OCI-LY3 (cell line): ENCODE measurements around the gene MIPOL1.
"Not testable (repeated sequence)": the region's sequence is repeated elsewhere in the genome, so short reads cannot be mapped to it uniquely, and the experiment has no call there.

Experiments
- H2AFZ ChIP-seq: fragments of 200-600, 300-600 bp; shearing (Covaris generic); 2 replicates; pipeline ENCODE4 v1.6.0; 2014; ENCODE audit warnings: antibody characterized with exemption, low read depth, low read length
- H3K27ac ChIP-seq: fragments of 200-600, 300-600 bp; sonication (generic); 2 replicates; pipeline ENCODE4 v1.5.1; 2014; ENCODE audit warnings: mild to moderate bottlenecking, low read length, moderate library complexity, mixed read lengths
- H3K27me3 ChIP-seq: fragments of 200-600, 300-600 bp; sonication (generic); 2 replicates; pipeline ENCODE4 v1.6.1; 2014; ENCODE audit warnings: low read depth, low read length, mixed read lengths
- H3K36me3 ChIP-seq: fragments of 200-600, 300-600 bp; sonication (generic); replicated peaks from 2 replicates; pipeline ENCODE3; 2014; ENCODE audit warnings: low read depth, low read length, mixed read lengths
- H3K4me1 ChIP-seq: fragments of 300-600, 200-600 bp; sonication (generic); 2 replicates; pipeline ENCODE4 v1.6.1; 2014; ENCODE audit warnings: low read length, mixed read lengths
- H3K4me2 ChIP-seq: fragments of 200-600, 300-600 bp; sonication (generic); 2 replicates; pipeline ENCODE4 v1.6.1; 2014; ENCODE audit warnings: low read length, mixed read lengths
- H3K4me3 ChIP-seq: fragments of 300-600, 200-600 bp; sonication (generic); 2 replicates; pipeline ENCODE4 v1.5.1; 2014; ENCODE audit warnings: antibody characterized with exemption, mild to moderate bottlenecking, low read length, moderate library complexity
- H3K79me2 ChIP-seq: fragments of 300-600, 200-600 bp; shearing (Covaris generic); 2 replicates; pipeline ENCODE4 v1.6.1; 2014; ENCODE audit warnings: mild to moderate bottlenecking, low read length, mixed read lengths
- H3K9ac ChIP-seq: fragments of 300-600, 200-600 bp; shearing (Covaris generic); 2 replicates; pipeline ENCODE4 v1.6.0; 2014; ENCODE audit warnings: mild to moderate bottlenecking, low read length, moderate library complexity
- H3K9me3 ChIP-seq: fragments of 200-600, 300-600 bp; shearing (Covaris generic); 2 replicates; pipeline ENCODE4 v1.6.1; 2014; ENCODE audit warnings: low read length, mixed read lengths; ENCODE audit not compliant: insufficient read depth
- H4K20me1 ChIP-seq: fragments of 200-600, 300-600 bp; sonication (generic); 2 replicates; pipeline ENCODE4 v1.6.1; 2016; ENCODE audit warnings: low read length, mixed read lengths; ENCODE audit not compliant: insufficient read depth
- CTCF ChIP-seq: fragments of 200-600, 300-600 bp; sonication (generic); IDR thresholded peaks from 2 replicates; pipeline ENCODE4 v1.5.1; 2014; ENCODE audit warnings: antibody characterized with exemption, low read length, low read depth
- EZH2phosphoT487 ChIP-seq: fragments of 200-600 bp; shearing (Covaris generic); IDR thresholded peaks from 2 replicates; pipeline ENCODE4 v1.6.1; 2018; ENCODE audit warnings: antibody characterized with exemption, mixed run types, low read depth

MIPOL1 gene

GRCh38 chr14:37285220-37285619, 87.5 kb downstream of the MIPOL1 start:
- no peaks in the 10 kb centered on the region for H3K79me2 ChIP-seq
- no peaks in the 10 kb centered on the region for H4K20me1 ChIP-seq
- no peak overlapping the region for H3K4me2 ChIP-seq
- no peaks in the 10 kb centered on the region for H3K27me3 ChIP-seq
- H3K9me3 ChIP-seq = no peaks in the 10 kb centered on the region
- no peak overlapping the region for H2AFZ ChIP-seq
- H3K9ac ChIP-seq = no peak overlapping the region
- no peak for TF ChIP-seq CTCF
- no peak for TF ChIP-seq EZH2phosphoT487
- H3K4me3 ChIP-seq = no peak overlapping the region
- no peaks in the 10 kb centered on the region for H3K36me3 ChIP-seq
- H3K4me1 ChIP-seq = no peaks in the 10 kb centered on the region
- H3K27ac ChIP-seq = no peak overlapping the region

DNA sequence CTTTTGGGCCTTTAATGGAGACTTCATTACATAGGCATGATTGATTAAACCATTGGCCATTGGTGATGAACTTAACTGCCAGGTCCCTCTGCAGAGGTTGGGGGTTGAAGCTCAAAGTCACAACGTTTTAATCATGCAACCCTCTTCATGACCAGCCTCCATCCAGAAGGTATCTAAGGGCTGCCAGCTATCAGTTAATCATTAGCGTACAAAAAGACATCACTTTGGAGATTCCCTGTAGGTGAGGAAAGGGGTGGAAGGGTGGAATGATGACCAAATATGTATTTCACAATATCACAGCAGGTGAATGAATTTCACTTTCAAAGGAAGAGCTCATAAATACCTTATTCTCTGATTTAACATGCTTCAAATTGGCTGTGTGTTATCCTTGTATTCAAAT, 92.0 kb downstream of the MIPOL1 start:
- no peaks in the 10 kb centered on the region for H3K79me2 ChIP-seq
- no peaks in the 10 kb centered on the region for H3K4me1 ChIP-seq
- TF ChIP-seq EZH2phosphoT487 = no peak
- no peak for TF ChIP-seq CTCF
- no peaks in the 10 kb centered on the region for H4K20me1 ChIP-seq
- no peaks in the 10 kb centered on the region for H3K27me3 ChIP-seq
- H3K36me3 ChIP-seq = no peaks in the 10 kb centered on the region
- no peak overlapping the region for H3K9ac ChIP-seq
- H3K9me3 ChIP-seq = no peaks in the 10 kb centered on the region
- no peak overlapping the region for H3K27ac ChIP-seq
- no peak overlapping the region for H3K4me3 ChIP-seq
- no peak overlapping the region for H3K4me2 ChIP-seq
- no peak overlapping the region for H2AFZ ChIP-seq

GRCh38 chr14:37295262-37295661, 97.5 kb downstream of the MIPOL1 start:
- H4K20me1 ChIP-seq, H3K9me3 ChIP-seq, H3K36me3 ChIP-seq, H3K4me1 ChIP-seq, H3K27ac ChIP-seq, H3K4me3 ChIP-seq, H2AFZ ChIP-seq, H3K4me2 ChIP-seq, H3K27me3 ChIP-seq, H3K79me2 ChIP-seq, H3K9ac ChIP-seq: not testable (repeated sequence)

GRCh38 chr14:37311252-37311651, 113.5 kb downstream of the MIPOL1 start:
- Histone ChIP-seq H3K36me3 (no peaks in the 10 kb centered on the region), H3K4me3 (no peak overlapping the region), H2AFZ (no peak overlapping the region), H3K4me2 (no peak overlapping the region), H4K20me1 (no peaks in the 10 kb centered on the region), H3K9ac (no peak overlapping the region), H3K9me3 (no peaks in the 10 kb centered on the region), H3K79me2 (no peaks in the 10 kb centered on the region), H3K27me3 (no peaks in the 10 kb centered on the region), H3K27ac (no peak overlapping the region), H3K4me1 (no peaks in the 10 kb centered on the region)
- TF ChIP-seq CTCF = no peak
- no peak for TF ChIP-seq EZH2phosphoT487

- no peaks in the 10 kb centered on the region for H3K27me3 ChIP-seq
- TF ChIP-seq EZH2phosphoT487 = no peak
- no peaks in the 10 kb centered on the region for H3K4me1 ChIP-seq
- no peaks in the 10 kb centered on the region for H3K9me3 ChIP-seq
- no peak overlapping the region for H3K9ac ChIP-seq
- H3K36me3 ChIP-seq = no peaks in the 10 kb centered on the region
- no peak overlapping the region for H2AFZ ChIP-seq
- no peak overlapping the region for H3K4me2 ChIP-seq
- H3K27ac ChIP-seq = no peak overlapping the region
- no peak overlapping the region for H3K4me3 ChIP-seq
- H3K79me2 ChIP-seq = no peaks in the 10 kb centered on the region
- H4K20me1 ChIP-seq = no peaks in the 10 kb centered on the region
Observed at GRCh38 chr14:37318938-37319337, 121.2 kb downstream of the MIPOL1 start.
